Activated CD8-positive, alpha-beta memory T cell treated with anti-CD3 and anti-CD28 coated beads, Interleukin-2, amount 10 ng/mL, durations not matched to agents 7 days and 5 days (primary cell): ENCODE results near the gene UBE2R2. TPM values are rescaled to one million over a fixed set of nuclear protein-coding genes. Genes with fewer than 3 reads are reported as not detected.

Experiments used
- ATAC-seq: fragments of 150-1000 bp; cut with Tn5 transposase; one replicate; pipeline ENCODE4 v1.10.0; 2021; ENCODE audit warnings: moderate library complexity
- CTCF ChIA-PET: fragments of 350-600 bp; sonication (Branson Sonifier 250); formaldehyde crosslinking; loops from one replicate; lab custom pipeline; 2021; ENCODE audit warnings: antibody characterized with exemption; lab: Charles Lee
- DNase-seq: peaks from one replicate; pipeline ENCODE4 v3.0.0-alpha.2; 2020
- H3K27ac Mint-ChIP-seq: one replicate; pipeline ENCODE4 v1.8.0; 2021; ENCODE audit warnings: mild to moderate bottlenecking, mixed read lengths
- H3K27me3 Mint-ChIP-seq: one replicate; pipeline ENCODE4 v1.8.0; 2021; ENCODE audit warnings: mixed read lengths
- H3K36me3 Mint-ChIP-seq: one replicate; pipeline ENCODE4 v1.8.0; 2021; ENCODE audit warnings: mild to moderate bottlenecking, mixed read lengths
- H3K4me1 Mint-ChIP-seq: one replicate; pipeline ENCODE4 v1.8.0; 2021; ENCODE audit warnings: mixed read lengths
- H3K4me3 Mint-ChIP-seq: one replicate; pipeline ENCODE4 v1.8.0; 2021; ENCODE audit warnings: mild to moderate bottlenecking, moderate library complexity, mixed read lengths
- H3K9me3 Mint-ChIP-seq: one replicate; pipeline ENCODE4 v1.8.0; 2022; ENCODE audit warnings: low read depth, mixed read lengths
- total RNA-seq, 2 experiments: library from RNA; stranded (reverse); gene quantifications; one replicate each; pipeline ENCODE4 v1.2.3, GENCODE V29; 2021

The UBE2R2 gene
- total RNA-seq, 2 experiments from 2014 or later = 30.8 to 31.0 TPM

DNA sequence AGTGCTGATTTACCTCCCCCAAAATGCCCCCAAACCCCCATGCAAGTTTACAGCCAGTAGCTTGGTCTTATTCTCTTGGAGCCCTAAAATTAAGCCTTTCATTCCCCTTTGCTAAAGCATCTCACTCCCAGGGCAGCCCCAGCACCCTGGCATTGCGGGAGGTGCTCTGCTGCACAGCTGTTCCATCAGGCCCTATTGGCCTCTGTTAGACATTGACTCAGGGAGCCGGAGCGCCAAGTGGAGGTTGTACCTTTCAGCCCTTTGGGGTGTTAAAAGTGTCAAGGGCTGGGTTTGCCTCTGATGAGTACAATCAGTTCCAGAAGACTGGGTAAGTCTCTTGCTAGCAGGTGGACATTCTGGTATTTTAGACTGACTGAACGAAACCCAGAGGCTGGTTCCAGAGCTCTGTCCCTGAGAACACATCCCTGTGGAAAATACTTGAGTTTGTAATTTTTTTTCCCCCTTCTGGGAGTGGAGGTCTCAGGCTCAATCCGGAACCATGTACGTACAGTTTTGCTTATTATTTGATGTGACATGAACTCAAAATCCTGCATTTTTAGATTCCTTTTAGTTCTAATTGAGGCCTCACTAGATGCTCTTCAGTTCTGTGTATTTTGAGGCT lies 102.4 kb downstream of the UBE2R2 start:
- Mint-ChIP-seq H3K9me3 (no peaks in the 10 kb centered on the region), H3K4me1 (no peaks in the 10 kb centered on the region), H3K4me3 (no peak overlapping the region), H3K36me3 (peaks cover 35% of the 10 kb centered on the region), H3K27ac (peak overlapping the region; percentile 41), H3K27me3 (no peaks in the 10 kb centered on the region)
- CTCF ChIA-PET = no interaction called here
- DNase-seq (no peak), ATAC-seq (no peak)

GRCh38 chr9:33921967-33922895 lies 105.3 kb downstream of the UBE2R2 start:
- peak; percentile 50 for ATAC-seq
- Mint-ChIP-seq H3K9me3 (no peaks in the 10 kb centered on the region), H3K27me3 (no peaks in the 10 kb centered on the region), H3K36me3 (peaks cover 33% of the 10 kb centered on the region), H3K4me3 (no peak overlapping the region), H3K4me1 (no peaks in the 10 kb centered on the region), H3K27ac (no peak overlapping the region)
- DNase-seq = no peak
- CTCF ChIA-PET = interaction anchor here (0.7 to 2.0 kb wide), 5 partner anchors 13 to 109 kb away, joined by 3 to 5 read pairs (median 3); no protein-coding TSS in a partner anchor

DNA sequence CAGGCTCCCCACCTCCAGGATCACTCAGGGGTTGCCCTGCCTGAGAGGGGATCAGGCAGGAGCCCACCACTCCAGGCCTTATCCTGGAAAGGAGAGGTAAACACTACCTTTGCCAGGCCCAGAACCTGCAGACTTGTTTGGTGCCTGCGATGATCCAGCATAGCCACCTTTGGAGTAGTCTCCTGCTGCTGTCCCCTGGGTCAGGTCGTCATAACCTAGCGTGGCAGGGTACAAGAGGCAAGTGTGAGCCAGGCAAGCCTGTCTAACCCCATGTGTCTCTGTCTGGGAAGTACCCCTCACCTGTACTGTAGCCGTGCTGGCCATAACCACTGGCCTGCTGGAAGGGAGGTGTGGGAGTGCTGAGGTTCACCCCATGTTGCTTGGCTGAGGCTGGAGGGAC lies 106.1 kb downstream of the UBE2R2 start:
- no peaks in the 10 kb centered on the region for H3K27me3 Mint-ChIP-seq
- no peak for DNase-seq
- H3K4me3 Mint-ChIP-seq = no peak overlapping the region
- H3K9me3 Mint-ChIP-seq = no peaks in the 10 kb centered on the region
- H3K27ac Mint-ChIP-seq = no peak overlapping the region
- H3K36me3 Mint-ChIP-seq = peaks cover 31% of the 10 kb centered on the region
- CTCF ChIA-PET = interaction anchor here (0.7 to 1.6 kb wide), 4 partner anchors 12 to 109 kb away, joined by 3 to 6 read pairs (median 3); no protein-coding TSS in a partner anchor
- H3K4me1 Mint-ChIP-seq = no peaks in the 10 kb centered on the region
- no peak for ATAC-seq

- no peaks in the 10 kb centered on the region for H3K9me3 Mint-ChIP-seq
Measured at GRCh38 chr9:33923998-33924701, 107.2 kb downstream of the UBE2R2 start.

DNA sequence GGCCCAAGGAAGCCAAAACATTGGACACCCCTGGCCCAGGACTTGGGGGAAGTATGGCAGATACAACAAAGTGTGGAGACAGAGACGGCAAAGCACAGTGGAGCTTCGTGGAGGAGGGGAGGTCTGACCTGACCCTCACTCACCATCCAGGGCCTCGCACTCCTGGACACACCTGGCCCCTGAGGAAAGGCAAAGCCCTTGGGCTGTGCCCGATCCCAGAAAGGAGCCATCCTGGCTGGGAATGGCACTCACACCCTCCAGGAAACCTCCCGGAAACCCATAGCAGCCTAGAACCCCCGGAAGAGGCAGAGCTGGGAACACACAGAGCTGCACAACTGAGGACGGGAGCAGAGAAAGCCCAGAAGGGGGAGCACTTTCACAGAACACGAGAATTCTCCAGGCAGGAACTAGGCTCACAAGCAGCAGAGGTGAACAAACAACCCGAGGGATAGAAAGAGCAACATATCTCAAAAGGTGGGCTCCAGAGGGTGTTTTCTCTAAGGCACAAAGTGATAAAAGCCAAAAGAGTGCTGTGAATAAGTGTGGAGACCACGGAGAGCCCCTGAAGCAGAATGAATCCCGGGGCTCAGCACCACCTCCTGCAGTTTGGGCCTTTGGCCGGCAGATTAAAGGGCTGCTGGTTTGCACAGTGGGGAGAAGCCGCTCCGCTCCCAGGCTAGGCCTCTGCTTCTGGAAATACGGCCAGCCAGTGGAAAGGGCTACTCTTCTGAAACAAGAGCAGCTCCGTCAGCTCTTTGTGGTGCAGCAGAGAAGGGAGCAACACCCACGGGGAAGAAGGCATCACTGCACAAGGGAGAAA lies 108.2 kb downstream of the UBE2R2 start:
- no peaks in the 10 kb centered on the region for H3K4me1 Mint-ChIP-seq
- no peaks in the 10 kb centered on the region for H3K27me3 Mint-ChIP-seq
- H3K27ac Mint-ChIP-seq = peak overlapping the region; percentile 5
- ATAC-seq (no peak), DNase-seq (no peak)
- H3K9me3 Mint-ChIP-seq = no peaks in the 10 kb centered on the region
- H3K4me3 Mint-ChIP-seq = no peak overlapping the region
- CTCF ChIA-PET = interaction anchor here (0.6 to 2.2 kb wide), 14 partner anchors 8 to 454 kb away, joined by 3 to 10 read pairs (median 3); no protein-coding TSS in a partner anchor
- peaks cover 25% of the 10 kb centered on the region for H3K36me3 Mint-ChIP-seq

More at GRCh38 chr9:33923998-33924701, 107.2 kb downstream of the UBE2R2 start:
- Mint-ChIP-seq H3K27me3 (no peaks in the 10 kb centered on the region), H3K4me1 (no peaks in the 10 kb centered on the region), H3K36me3 (peaks cover 26% of the 10 kb centered on the region), H3K27ac (no peak overlapping the region), H3K4me3 (no peak overlapping the region)
- no peak for ATAC-seq
- CTCF ChIA-PET = interaction anchor here (0.9 to 2.2 kb wide), 9 partner anchors 9 to 455 kb away, joined by 3 to 10 read pairs (median 5); no protein-coding TSS in a partner anchor
- no peak for DNase-seq

GRCh38 chr9:33926746-33927485 lies 110.0 kb downstream of the UBE2R2 start:
- CTCF ChIA-PET = interaction anchor here (0.7 kb wide), 1 partner anchor 113 kb away, joined by 3 read pairs; no protein-coding TSS in a partner anchor
- Mint-ChIP-seq H3K36me3 (peaks cover 23% of the 10 kb centered on the region), H3K27me3 (no peaks in the 10 kb centered on the region), H3K9me3 (no peaks in the 10 kb centered on the region), H3K4me1 (no peaks in the 10 kb centered on the region), H3K4me3 (no peak overlapping the region), H3K27ac (no peak overlapping the region)
- no peak for ATAC-seq
- no peak for DNase-seq

DNA sequence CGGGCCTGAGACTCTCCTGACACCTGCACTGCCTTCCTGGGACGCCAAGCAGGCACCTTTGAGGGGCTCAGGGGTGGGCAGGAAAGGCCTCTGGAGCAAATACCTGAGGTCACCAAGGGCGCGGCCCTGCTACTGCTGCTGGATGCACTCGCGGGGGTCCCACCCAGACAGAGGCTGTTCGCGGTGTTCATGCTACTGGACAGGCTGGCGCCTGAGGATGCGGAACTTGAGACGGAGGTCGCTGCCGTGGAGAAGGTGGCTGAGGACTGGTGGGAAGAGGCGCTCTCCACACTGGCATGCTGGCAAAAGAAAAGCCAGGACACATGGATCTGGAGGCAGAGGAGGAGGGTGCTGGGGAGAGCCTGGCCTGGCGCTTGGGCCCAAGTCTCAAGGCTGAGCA lies 110.7 kb downstream of the UBE2R2 start:
- no peak for DNase-seq
- no peak for ATAC-seq

GRCh38 chr9:33931326-33931725 lies 114.4 kb downstream of the UBE2R2 start:
- ATAC-seq = no peak
- CTCF ChIA-PET = no interaction called here
- H3K27ac Mint-ChIP-seq = no peak overlapping the region
- no peaks in the 10 kb centered on the region for H3K4me1 Mint-ChIP-seq
- no peaks in the 10 kb centered on the region for H3K27me3 Mint-ChIP-seq
- H3K9me3 Mint-ChIP-seq = no peaks in the 10 kb centered on the region
- DNase-seq = no peak
- peaks cover 36% of the 10 kb centered on the region for H3K36me3 Mint-ChIP-seq
- H3K4me3 Mint-ChIP-seq = no peak overlapping the region

More for the DNA sequence above, 110.7 kb downstream of the UBE2R2 start:
- CTCF ChIA-PET = no interaction called here
- no peak overlapping the region for H3K4me3 Mint-ChIP-seq
- no peaks in the 10 kb centered on the region for H3K9me3 Mint-ChIP-seq
- no peaks in the 10 kb centered on the region for H3K4me1 Mint-ChIP-seq
- H3K27me3 Mint-ChIP-seq = no peaks in the 10 kb centered on the region
- H3K27ac Mint-ChIP-seq = no peak overlapping the region
- peaks cover 26% of the 10 kb centered on the region for H3K36me3 Mint-ChIP-seq

GRCh38 chr9:33932078-33932807 lies 115.3 kb downstream of the UBE2R2 start:
- no peak overlapping the region for H3K27ac Mint-ChIP-seq
- no peak overlapping the region for H3K4me3 Mint-ChIP-seq
- ATAC-seq (no peak), DNase-seq (no peak)
- H3K4me1 Mint-ChIP-seq = no peaks in the 10 kb centered on the region
- no peaks in the 10 kb centered on the region for H3K27me3 Mint-ChIP-seq
- CTCF ChIA-PET = interaction anchor here (2.5 kb wide), 1 partner anchor 8 kb away, joined by 9 read pairs; no protein-coding TSS in a partner anchor
- no peaks in the 10 kb centered on the region for H3K9me3 Mint-ChIP-seq
- H3K36me3 Mint-ChIP-seq = peaks cover 38% of the 10 kb centered on the region

DNA sequence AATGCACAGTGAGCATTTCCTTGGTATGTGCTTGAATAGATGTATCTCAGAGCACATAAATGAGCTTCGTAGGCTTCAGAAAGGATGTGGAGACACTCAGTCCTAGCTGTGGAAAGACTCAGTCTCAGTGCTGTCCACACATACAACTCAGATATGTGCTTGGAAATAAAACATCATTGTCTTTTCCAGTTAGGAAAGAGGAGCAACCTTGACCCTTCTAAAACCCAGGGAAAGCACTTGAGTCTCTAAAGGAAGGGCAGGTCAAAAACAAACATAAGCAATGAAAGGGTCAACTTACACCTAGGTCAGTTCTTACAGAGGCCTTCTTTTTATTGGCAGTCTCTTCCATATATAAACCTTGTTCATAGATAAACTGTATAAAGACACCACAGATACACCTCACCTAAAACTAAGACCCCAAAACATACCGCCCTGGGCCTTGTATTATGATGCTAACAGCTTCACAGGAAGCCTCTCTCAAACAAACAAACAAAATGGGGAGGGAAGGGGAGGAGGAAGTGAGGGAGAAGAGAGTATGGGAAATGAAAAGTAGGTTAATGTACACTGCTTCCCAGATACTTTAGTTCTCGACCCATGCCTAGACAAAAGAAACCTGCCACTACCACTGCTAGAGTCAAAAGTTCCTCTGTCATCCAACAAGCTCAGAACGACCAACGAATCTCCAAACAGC lies 117.4 kb downstream of the UBE2R2 start:
- CTCF ChIA-PET = interaction anchor here (1.2 to 2.5 kb wide), 2 partner anchors 10 to 11 kb away, joined by 3 to 9 read pairs; no protein-coding TSS in a partner anchor
- H3K27me3 Mint-ChIP-seq = no peaks in the 10 kb centered on the region
- no peak for ATAC-seq
- peak overlapping the region; percentile 22 for H3K27ac Mint-ChIP-seq
- no peak for DNase-seq
- no peak overlapping the region for H3K4me3 Mint-ChIP-seq
- no peaks in the 10 kb centered on the region for H3K9me3 Mint-ChIP-seq
- H3K4me1 Mint-ChIP-seq = no peaks in the 10 kb centered on the region
- H3K36me3 Mint-ChIP-seq = peaks cover 36% of the 10 kb centered on the region
